HG02623 (cell line): Measurements from ENCODE around the gene CBR1.

ENCODE experiments used
- ATAC-seq: cut with Tn5 transposase; IDR thresholded peaks from one replicate; pipeline ENCODE4 v1.9.1; 2021; ENCODE audit warnings: moderate library complexity; ENCODE audit not compliant: unreplicated experiment

Gene CBR1

GRCh38 chr21:36069713-36070583, at the start of gene CBR1:
Gene CBR1 (plus strand): TSS chr21:36070024. CDS start chr21:36070116, 92 bp downstream.
- ATAC-seq: peak; percentile 92

GRCh38 chr21:36021251-36021837, 48.5 kb upstream of the CBR1 start:
- no peak for ATAC-seq

GRCh38 chr21:36022427-36023091, 47.3 kb upstream of the CBR1 start:
- ATAC-seq: no peak

- no peak for ATAC-seq
Measured at GRCh38 chr21:36023092-36023480, 46.7 kb upstream of the CBR1 start.

GRCh38 chr21:36024782-36025181, 45.0 kb upstream of the CBR1 start:
- ATAC-seq: no peak

- ATAC-seq: no peak
Measured at GRCh38 chr21:36027347-36027746, 42.5 kb upstream of the CBR1 start.

- ATAC-seq: no peak
Measured at GRCh38 chr21:36028127-36029069, 41.4 kb upstream of the CBR1 start.

- no peak for ATAC-seq
Measured at GRCh38 chr21:36029309-36029708, 40.5 kb upstream of the CBR1 start.

- no peak for ATAC-seq
Measured at GRCh38 chr21:36030581-36031189, 39.1 kb upstream of the CBR1 start.

GRCh38 chr21:36032647-36033406, 37.0 kb upstream of the CBR1 start:
- ATAC-seq: no peak

GRCh38 chr21:36034211-36034913, 35.5 kb upstream of the CBR1 start:
- ATAC-seq: no peak

GRCh38 chr21:36035381-36035791, 34.4 kb upstream of the CBR1 start:
- ATAC-seq: no peak

- ATAC-seq: no peak
Measured at GRCh38 chr21:36038701-36039497, 30.9 kb upstream of the CBR1 start.

GRCh38 chr21:36039861-36040260, 30.0 kb upstream of the CBR1 start:
- no peak for ATAC-seq

GRCh38 chr21:36040389-36040788, 29.4 kb upstream of the CBR1 start:
- ATAC-seq: no peak

GRCh38 chr21:36041910-36042309, 27.9 kb upstream of the CBR1 start:
- no peak for ATAC-seq

GRCh38 chr21:36044056-36044455, 25.8 kb upstream of the CBR1 start:
- no peak for ATAC-seq

GRCh38 chr21:36045993-36046392, 23.8 kb upstream of the CBR1 start:
- no peak for ATAC-seq
